ENCODE measurements around the gene PTPN14. TPM values are rescaled to one million over a fixed set of nuclear protein-coding genes. Genes with fewer than 3 reads are reported as not detected.

PTPN14 gene
- polyA plus RNA-seq, 1 experiment, result 29.4 TPM

DNA sequence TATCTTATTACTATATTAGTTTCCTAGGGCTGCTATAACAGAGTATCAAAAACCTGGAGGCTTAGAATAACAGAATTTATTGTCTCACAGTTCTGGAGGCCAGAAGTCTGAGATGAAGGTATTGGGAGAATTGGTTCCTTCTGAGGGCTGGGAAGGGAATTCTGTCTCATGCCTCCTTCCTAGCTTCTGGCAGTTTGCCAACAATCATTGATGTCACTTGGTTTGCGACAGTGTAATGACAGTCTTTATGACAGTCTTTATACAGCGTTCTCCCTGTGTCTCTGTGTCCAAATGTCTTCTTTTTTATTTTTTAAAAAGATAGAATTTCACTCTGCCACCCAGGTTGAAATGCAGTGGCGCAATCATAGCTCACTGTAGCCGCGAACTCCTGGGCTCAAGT lies 35.8 kb upstream of the PTPN14 start:
- no peak for TF ChIP-seq CTCF (IDR thresholded peaks at IDR 0.05; ENCODE audit: insufficient read depth, low read depth, low read length)
- Histone ChIP-seq H3K4me3 (ENCODE audit: low read depth, low read length) (no peak overlapping the region), H3K36me3 (ENCODE audit: control insufficient read depth, insufficient read depth, low read length) (no peaks in the 10 kb centered on the region), H3K27me3 (ENCODE audit: control insufficient read depth, insufficient read depth, low read length) (no peaks in the 10 kb centered on the region)
- POLR2A ChIA-PET, result no interaction called here
- CTCF ChIA-PET, result interaction anchor here (0.6 to 19.9 kb wide), 10 partner anchors 37 to 940 kb away, joined by 3 to 473 read pairs (median 6); no protein-coding TSS in a partner anchor
- DNase-seq (ENCODE audit: low read depth), result no peak

- CTCF ChIA-PET, result interaction anchor here (0.7 to 19.9 kb wide), 8 partner anchors 38 to 940 kb away, joined by 3 to 473 read pairs (median 6); no protein-coding TSS in a partner anchor
- DNase-seq (ENCODE audit: low read depth), result no peak
- POLR2A ChIA-PET, result no interaction called here
Measured at GRCh38 chr1:214586621-214587020, 35.2 kb upstream of the PTPN14 start.

GRCh38 chr1:214584805-214585766 lies 33.7 kb upstream of the PTPN14 start:
- ChIA-PET POLR2A (no interaction called here), CTCF (interaction anchor here (0.6 to 19.9 kb wide), 28 partner anchors 10 to 939 kb away, joined by 3 to 473 read pairs (median 5); partner anchors contain the start of gene PTPN14)
- no peaks in the 10 kb centered on the region for H3K27me3 ChIP-seq (ENCODE audit: control insufficient read depth, insufficient read depth, low read length)
- H3K4me3 ChIP-seq (ENCODE audit: low read depth, low read length), result no peak overlapping the region
- peak; percentile 75 for TF ChIP-seq CTCF (IDR thresholded peaks at IDR 0.05; ENCODE audit: insufficient read depth, low read depth, low read length)
- no peaks in the 10 kb centered on the region for H3K36me3 ChIP-seq (ENCODE audit: control insufficient read depth, insufficient read depth, low read length)
- DNase-seq (ENCODE audit: low read depth), result no peak

More at GRCh38 chr1:214586621-214587020, 35.2 kb upstream of the PTPN14 start:
- Histone ChIP-seq H3K36me3 (ENCODE audit: control insufficient read depth, insufficient read depth, low read length) (no peaks in the 10 kb centered on the region), H3K4me3 (ENCODE audit: low read depth, low read length) (no peak overlapping the region), H3K27me3 (ENCODE audit: control insufficient read depth, insufficient read depth, low read length) (no peaks in the 10 kb centered on the region)
- TF ChIP-seq CTCF (IDR thresholded peaks at IDR 0.05; ENCODE audit: insufficient read depth, low read depth, low read length), result no peak

GRCh38 chr1:214583824-214584554 lies 32.6 kb upstream of the PTPN14 start:
- TF ChIP-seq CTCF (IDR thresholded peaks at IDR 0.05; ENCODE audit: insufficient read depth, low read depth, low read length), result no peak
- no peak for DNase-seq (ENCODE audit: low read depth)
- POLR2A ChIA-PET, result no interaction called here
- CTCF ChIA-PET, result interaction anchor here (0.7 to 19.9 kb wide), 21 partner anchors 8 to 940 kb away, joined by 3 to 473 read pairs (median 6); partner anchors contain the start of gene PTPN14
- Histone ChIP-seq H3K36me3 (ENCODE audit: control insufficient read depth, insufficient read depth, low read length) (no peaks in the 10 kb centered on the region), H3K27me3 (ENCODE audit: control insufficient read depth, insufficient read depth, low read length) (no peaks in the 10 kb centered on the region), H3K4me3 (ENCODE audit: low read depth, low read length) (no peak overlapping the region)

Data from BJ (cell line).